MG63 (cell line): ENCODE data around the gene REEP2. TPM values are rescaled to one million over a fixed set of nuclear protein-coding genes. Genes with fewer than 3 reads are reported as not detected.
A peak's percentile ranks its signal among the peaks of the same experiment; 100 is the strongest.

Experiments
- DNase-seq: peaks from one replicate; pipeline ENCODE4 v3.0.0-alpha.2; 2020
- H3K27me3 ChIP-seq: fragments of 250-450 bp; sonication (Bioruptor Pico); 2 replicates; pipeline ENCODE4 v1.5.1; 2020; ENCODE audit warnings: mild to moderate bottlenecking, moderate library complexity
- H3K36me3 ChIP-seq: fragments of 250-450 bp; sonication (Bioruptor Pico); 2 replicates; pipeline ENCODE4 v1.5.1; 2020; ENCODE audit warnings: mild to moderate bottlenecking, moderate library complexity
- H3K4me3 ChIP-seq: fragments of 250-450 bp; sonication (Bioruptor Pico); 2 replicates; pipeline ENCODE4 v1.5.1; 2020; ENCODE audit warnings: mild to moderate bottlenecking, moderate library complexity
- H3K9me3 ChIP-seq: fragments of 250-450 bp; sonication (Bioruptor Pico); 2 replicates; pipeline ENCODE4 v1.5.1; 2020; ENCODE audit warnings: mild to moderate bottlenecking, moderate library complexity
- total RNA-seq: library from RNA; depleted of rRNA; stranded (reverse); fragments of >200 nt; shearing (Covaris generic); gene quantifications from 2 replicates; pipeline ENCODE4 v1.2.3, GENCODE V29; 2014; ENCODE audit warnings: low replicate concordance

Gene REEP2
- total RNA-seq, 1 experiment from 2014 or later = 1.8 TPM

DNA sequence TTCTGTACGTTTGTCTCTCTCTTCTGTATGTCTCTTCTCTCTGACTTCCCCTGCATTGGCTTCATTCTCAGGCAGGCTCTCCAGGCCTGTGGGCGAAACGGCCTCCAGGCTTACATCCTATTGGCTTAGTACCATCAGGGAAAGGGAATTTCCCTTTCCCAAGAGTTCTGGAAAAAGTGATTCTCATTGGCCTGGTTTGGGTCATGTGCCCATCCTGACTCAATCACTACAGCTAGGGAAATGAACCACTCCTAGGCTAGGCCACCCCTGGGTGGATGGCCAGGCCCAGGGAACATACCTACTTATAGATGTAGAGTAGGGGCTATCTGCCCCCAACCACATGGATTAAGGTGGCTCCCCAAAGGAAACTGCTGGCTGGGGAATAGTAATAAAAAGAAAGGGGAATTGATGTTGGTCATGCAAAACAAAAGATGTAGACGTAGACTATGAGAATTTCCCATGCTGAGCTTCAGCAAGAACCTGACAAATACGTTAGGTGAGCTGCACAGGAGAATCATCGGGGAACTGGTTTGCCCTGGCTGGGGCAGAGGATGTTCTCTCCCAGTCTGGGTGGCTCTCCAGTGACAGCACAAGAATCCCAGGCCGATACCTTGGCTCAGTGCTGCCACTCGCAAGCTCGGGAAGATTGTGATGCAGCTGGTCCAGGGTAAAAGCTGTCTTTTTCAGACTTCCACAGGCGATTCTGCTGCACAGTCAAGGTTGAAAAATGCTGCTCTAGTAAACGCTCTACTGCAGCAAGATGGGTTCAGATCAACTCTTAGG, 22.7 kb downstream of the REEP2 start:
- no peaks in the 10 kb centered on the region for H3K9me3 ChIP-seq
- DNase-seq = peak; percentile 77
- no peak overlapping the region for H3K4me3 ChIP-seq
- H3K36me3 ChIP-seq = peaks cover 8% of the 10 kb centered on the region
- no peaks in the 10 kb centered on the region for H3K27me3 ChIP-seq

DNA sequence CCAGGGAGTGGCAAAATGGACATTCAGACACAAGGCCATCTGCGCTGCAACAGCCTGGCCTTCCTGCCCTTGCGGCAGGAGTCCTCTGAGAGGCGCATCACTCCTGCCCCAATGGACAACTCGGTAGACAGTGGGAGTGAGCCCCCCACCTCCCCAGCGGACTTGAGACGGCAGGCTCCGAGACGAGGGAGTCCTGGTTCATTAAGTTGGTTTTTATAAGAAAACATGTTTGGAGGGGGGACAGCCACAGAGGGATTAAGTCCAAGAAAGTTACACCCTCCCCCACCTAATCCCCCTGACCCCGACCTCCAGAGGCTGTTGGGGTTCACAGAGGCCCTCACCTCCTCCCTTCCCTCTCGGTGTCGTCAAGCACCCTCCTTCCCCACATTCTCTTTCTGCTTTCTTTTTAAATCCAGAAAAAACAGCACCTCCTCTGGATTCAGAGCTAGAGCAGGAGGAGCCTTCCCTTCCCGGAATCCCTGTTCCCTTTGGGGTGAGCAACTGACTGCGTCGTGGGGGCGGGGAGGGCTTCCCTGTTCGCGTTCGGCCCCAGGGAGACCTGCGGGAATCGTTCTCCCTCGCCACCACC, 24.7 kb downstream of the REEP2 start:
- peak overlapping the region; percentile 95 for H3K4me3 ChIP-seq
- peaks cover 26% of the 10 kb centered on the region for H3K36me3 ChIP-seq
- DNase-seq = no peak
- H3K27me3 ChIP-seq = no peaks in the 10 kb centered on the region
- H3K9me3 ChIP-seq = no peaks in the 10 kb centered on the region

DNA sequence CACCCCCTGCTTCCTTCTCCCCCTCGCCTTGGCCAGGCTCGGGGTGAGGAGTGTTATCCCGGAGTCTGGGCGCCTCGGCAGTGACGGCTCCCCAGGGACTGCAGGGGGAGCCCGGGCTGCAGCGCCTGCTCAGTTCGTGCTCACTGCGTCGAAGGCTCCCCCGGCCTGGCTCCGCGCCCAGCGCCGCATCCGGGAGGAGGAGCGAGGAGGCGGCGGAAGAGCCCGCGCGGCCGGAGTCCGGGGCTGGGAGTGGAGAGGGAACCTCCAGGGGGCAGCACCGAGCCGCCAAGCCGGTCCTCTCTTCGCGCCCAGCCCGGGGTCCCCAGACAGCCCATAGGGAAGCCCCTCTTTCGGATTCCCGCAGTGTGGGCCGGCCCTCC, 25.1 kb downstream of the REEP2 start:
- Histone ChIP-seq H3K4me3 (peak overlapping the region; percentile 95), H3K27me3 (no peaks in the 10 kb centered on the region), H3K9me3 (no peaks in the 10 kb centered on the region), H3K36me3 (peaks cover 26% of the 10 kb centered on the region)
- DNase-seq = peak; percentile 98

DNA sequence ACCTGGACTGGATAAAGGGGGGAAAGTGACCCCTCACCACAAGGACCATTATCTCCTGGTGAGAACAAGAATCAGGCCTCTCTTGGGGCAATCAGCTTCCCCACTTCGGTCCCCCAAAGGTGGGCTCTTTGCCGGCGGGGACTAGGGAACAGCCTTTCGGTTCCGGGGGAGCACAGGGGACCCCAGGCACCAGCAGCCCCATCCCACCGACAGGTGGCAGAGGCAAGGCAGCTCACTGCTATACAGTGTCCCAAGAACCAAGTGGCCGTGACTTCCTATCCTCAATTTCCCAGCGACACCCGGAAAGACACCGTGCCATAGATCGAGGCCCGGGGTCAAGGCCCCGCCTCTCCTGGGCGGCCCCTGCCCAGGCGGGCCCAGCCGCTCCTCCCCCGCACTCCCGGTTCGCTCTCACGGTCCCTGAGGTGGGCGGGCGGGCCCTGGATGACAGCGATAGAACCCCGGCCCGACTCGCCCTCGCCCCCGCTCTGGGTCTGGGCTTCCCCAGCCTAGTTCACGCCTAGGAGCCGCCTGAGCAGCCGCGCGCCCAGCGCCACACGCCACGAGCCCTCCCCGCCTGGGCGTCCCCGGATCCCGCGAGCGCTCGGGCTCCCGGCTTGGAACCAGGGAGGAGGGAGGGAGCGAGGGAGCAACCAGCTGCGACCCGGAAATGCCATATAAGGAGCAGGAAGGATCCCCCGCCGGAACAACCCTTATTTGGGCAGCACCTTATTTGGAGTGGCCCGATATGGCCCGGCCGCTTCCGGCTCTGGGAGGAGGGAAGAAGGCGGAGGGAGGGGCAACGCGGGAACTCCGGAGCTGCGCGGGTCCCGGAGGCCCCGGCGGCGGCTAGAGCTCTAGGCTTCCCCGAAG, 25.8 kb downstream of the REEP2 start:
- Histone ChIP-seq H3K36me3 (peaks cover 26% of the 10 kb centered on the region), H3K9me3 (no peaks in the 10 kb centered on the region), H3K4me3 (peak overlapping the region; percentile 95), H3K27me3 (no peaks in the 10 kb centered on the region)
- DNase-seq = peak; percentile 99

DNA sequence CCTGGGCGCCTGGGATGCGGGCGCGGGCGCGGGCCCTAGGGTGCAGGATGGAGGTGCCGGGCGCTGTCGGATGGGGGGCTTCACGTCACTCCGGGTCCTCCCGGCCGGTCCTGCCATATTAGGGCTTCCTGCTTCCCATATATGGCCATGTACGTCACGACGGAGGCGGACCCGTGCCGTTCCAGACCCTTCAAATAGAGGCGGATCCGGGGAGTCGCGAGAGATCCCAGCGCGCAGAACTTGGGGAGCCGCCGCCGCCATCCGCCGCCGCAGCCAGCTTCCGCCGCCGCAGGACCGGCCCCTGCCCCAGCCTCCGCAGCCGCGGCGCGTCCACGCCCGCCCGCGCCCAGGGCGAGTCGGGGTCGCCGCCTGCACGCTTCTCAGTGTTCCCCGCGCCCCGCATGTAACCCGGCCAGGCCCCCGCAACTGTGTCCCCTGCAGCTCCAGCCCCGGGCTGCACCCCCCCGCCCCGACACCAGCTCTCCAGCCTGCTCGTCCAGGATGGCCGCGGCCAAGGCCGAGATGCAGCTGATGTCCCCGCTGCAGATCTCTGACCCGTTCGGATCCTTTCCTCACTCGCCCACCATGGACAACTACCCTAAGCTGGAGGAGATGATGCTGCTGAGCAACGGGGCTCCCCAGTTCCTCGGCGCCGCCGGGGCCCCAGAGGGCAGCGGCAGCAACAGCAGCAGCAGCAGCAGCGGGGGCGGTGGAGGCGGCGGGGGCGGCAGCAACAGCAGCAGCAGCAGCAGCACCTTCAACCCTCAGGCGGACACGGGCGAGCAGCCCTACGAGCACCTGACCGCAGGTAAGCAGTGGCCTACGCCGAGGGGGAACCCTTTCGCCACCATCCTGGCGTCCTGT, 26.6 kb downstream of the REEP2 start, which contains the start of gene EGR1:
EGR1 (plus strand) TSS at position 219 of the 864 bp plus-strand sequence; CDS start at position 502, 283 bp downstream.
- Histone ChIP-seq H3K36me3 (peaks cover 26% of the 10 kb centered on the region), H3K9me3 (no peaks in the 10 kb centered on the region; the same call in 1 of the 2 replicates)

DNA sequence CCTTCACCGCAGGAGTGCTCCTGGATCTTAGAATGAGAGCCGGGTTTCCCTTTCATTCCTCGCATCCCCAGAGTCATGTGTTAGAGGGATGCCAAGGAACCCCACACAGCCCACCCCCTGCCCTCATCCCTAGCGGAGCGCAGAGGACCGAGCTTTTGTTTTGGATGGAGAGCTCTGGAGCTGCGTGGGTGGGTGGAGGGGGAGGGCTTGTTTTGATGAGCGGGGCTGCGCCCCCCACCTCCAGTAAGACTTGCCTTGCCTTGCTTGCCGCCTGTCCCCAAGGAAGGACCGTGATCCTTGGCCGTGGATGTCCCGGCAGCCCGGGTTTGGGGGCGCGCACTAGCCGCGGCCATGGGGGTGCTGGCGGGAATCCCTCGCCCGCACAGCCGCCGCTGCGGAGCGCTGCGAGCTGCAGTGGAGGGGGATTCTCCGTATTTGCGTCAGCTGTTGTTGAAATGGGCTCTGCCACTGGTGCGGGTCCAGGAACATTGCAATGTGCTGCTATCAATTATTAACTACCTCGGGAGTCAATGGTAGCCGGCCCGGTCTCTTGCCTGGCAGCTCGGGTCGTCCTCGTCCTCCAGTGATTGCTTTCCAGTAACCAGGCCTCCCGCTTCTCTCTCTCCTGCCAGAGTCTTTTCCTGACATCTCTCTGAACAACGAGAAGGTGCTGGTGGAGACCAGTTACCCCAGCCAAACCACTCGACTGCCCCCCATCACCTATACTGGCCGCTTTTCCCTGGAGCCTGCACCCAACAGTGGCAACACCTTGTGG, 27.5 kb downstream of the REEP2 start:
- no peaks in the 10 kb centered on the region; the same call in 1 of the 2 replicates for H3K9me3 ChIP-seq
- no peaks in the 10 kb centered on the region for H3K27me3 ChIP-seq
- H3K4me3 ChIP-seq = peak overlapping the region; percentile 95
- peak; percentile 23 for DNase-seq
- H3K36me3 ChIP-seq = peaks cover 26% of the 10 kb centered on the region

More for the DNA sequence above, 26.6 kb downstream of the REEP2 start, which contains the start of gene EGR1:
- peak; percentile 94 for DNase-seq
- H3K27me3 ChIP-seq = no peaks in the 10 kb centered on the region
- H3K4me3 ChIP-seq = peak within 1 kb of the TSS; percentile 95

- DNase-seq = no peak
- Histone ChIP-seq H3K36me3 (peaks cover 26% of the 10 kb centered on the region), H3K9me3 (no peaks in the 10 kb centered on the region; the same call in 1 of the 2 replicates), H3K4me3 (peak overlapping the region; percentile 95), H3K27me3 (no peaks in the 10 kb centered on the region)
Measured at GRCh38 chr5:138466900-138467710, 28.2 kb downstream of the REEP2 start.

DNA sequence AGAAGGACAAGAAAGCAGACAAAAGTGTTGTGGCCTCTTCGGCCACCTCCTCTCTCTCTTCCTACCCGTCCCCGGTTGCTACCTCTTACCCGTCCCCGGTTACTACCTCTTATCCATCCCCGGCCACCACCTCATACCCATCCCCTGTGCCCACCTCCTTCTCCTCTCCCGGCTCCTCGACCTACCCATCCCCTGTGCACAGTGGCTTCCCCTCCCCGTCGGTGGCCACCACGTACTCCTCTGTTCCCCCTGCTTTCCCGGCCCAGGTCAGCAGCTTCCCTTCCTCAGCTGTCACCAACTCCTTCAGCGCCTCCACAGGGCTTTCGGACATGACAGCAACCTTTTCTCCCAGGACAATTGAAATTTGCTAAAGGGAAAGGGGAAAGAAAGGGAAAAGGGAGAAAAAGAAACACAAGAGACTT, 28.9 kb downstream of the REEP2 start:
- H3K4me3 ChIP-seq = peak overlapping the region; percentile 95; the same call in 1 of the 2 replicates
- DNase-seq = peak; percentile 14
- no peaks in the 10 kb centered on the region for H3K27me3 ChIP-seq
- H3K36me3 ChIP-seq = peaks cover 26% of the 10 kb centered on the region
- no peaks in the 10 kb centered on the region; the same call in 1 of the 2 replicates for H3K9me3 ChIP-seq

GRCh38 chr5:138468133-138468965, 29.5 kb downstream of the REEP2 start:
- Histone ChIP-seq H3K4me3 (peak overlapping the region; percentile 8; the same call in 1 of the 2 replicates), H3K27me3 (no peaks in the 10 kb centered on the region), H3K36me3 (peaks cover 26% of the 10 kb centered on the region), H3K9me3 (no peaks in the 10 kb centered on the region; the same call in 1 of the 2 replicates)
- DNase-seq = no peak

GRCh38 chr5:138468966-138469539, 30.2 kb downstream of the REEP2 start:
- H3K9me3 ChIP-seq = no peaks in the 10 kb centered on the region; the same call in 1 of the 2 replicates
- no peak for DNase-seq
- H3K36me3 ChIP-seq = peaks cover 26% of the 10 kb centered on the region
- 0 out of 2 replicates have a peak, but pooled peaks cover 2% of the 10 kb centered on the region for H3K27me3 ChIP-seq
- H3K4me3 ChIP-seq = no peak overlapping the region; the same call in 1 of the 2 replicates

GRCh38 chr5:138469540-138470321, 30.9 kb downstream of the REEP2 start:
- Histone ChIP-seq H3K27me3 (0 out of 2 replicates have a peak, but pooled peaks cover 2% of the 10 kb centered on the region), H3K4me3 (no peak overlapping the region; the same call in 1 of the 2 replicates)
- DNase-seq = peak; percentile 49

GRCh38 chr5:138470322-138471051, 31.6 kb downstream of the REEP2 start:
- no peak for DNase-seq

More at GRCh38 chr5:138469540-138470321, 30.9 kb downstream of the REEP2 start:
- H3K36me3 ChIP-seq = peaks cover 26% of the 10 kb centered on the region
- no peaks in the 10 kb centered on the region; the same call in 1 of the 2 replicates for H3K9me3 ChIP-seq

More at GRCh38 chr5:138470322-138471051, 31.6 kb downstream of the REEP2 start:
- H3K9me3 ChIP-seq = no peaks in the 10 kb centered on the region; the same call in 1 of the 2 replicates
- H3K36me3 ChIP-seq = peaks cover 26% of the 10 kb centered on the region
- H3K4me3 ChIP-seq = no peak overlapping the region
- 0 out of 2 replicates have a peak, but pooled peaks cover 2% of the 10 kb centered on the region for H3K27me3 ChIP-seq
